Left kidney (tissue), 2 donors: ENCODE data around the gene RAMP1. TPM values are rescaled to one million over a fixed set of nuclear protein-coding genes. Genes with fewer than 3 reads are reported as not detected.
"Not testable (repeated sequence)": the region's sequence is repeated elsewhere in the genome, so short reads cannot be mapped to it uniquely, and the experiment has no call there.

Experiments used
- DNase-seq: peaks from one replicate; pipeline ENCODE4 v3.0.0-alpha.2; 2013
- polyA plus RNA-seq: library from polyadenylated mRNA; unstranded; fragments of 120-200 nt; gene quantifications from one replicate; pipeline ENCODE4 v1.2.1, GENCODE V29; 2013; ENCODE audit not compliant: insufficient read length

RAMP1 gene
- polyA plus RNA-seq, 1 donor, result 2.5 TPM

GRCh38 chr2:237951354-237951753 lies 91.9 kb downstream of the RAMP1 start:
- DNase-seq, result not testable (repeated sequence)

GRCh38 chr2:237951878-237952277 lies 92.5 kb downstream of the RAMP1 start:
- DNase-seq, result no peak

- DNase-seq, result no peak
Measured at GRCh38 chr2:237952851-237953250, 93.4 kb downstream of the RAMP1 start.

- DNase-seq, result no peak
Measured at GRCh38 chr2:237955640-237956401, 96.4 kb downstream of the RAMP1 start.

- no peak for DNase-seq
Measured at GRCh38 chr2:237956402-237956736, 96.9 kb downstream of the RAMP1 start.

GRCh38 chr2:237961637-237962036 lies 102.2 kb downstream of the RAMP1 start:
- DNase-seq, result no peak

Other genes starting within 250 kb of the RAMP1 start
- 101 TPM for gene LRRFIP1, start 232.0 kb upstream of the RAMP1 start, polyA plus RNA-seq
- gene RBM44, start 60.8 kb upstream of the RAMP1 start, polyA plus RNA-seq, result 0.78 TPM
- gene UBE2F, start 107.4 kb downstream of the RAMP1 start, polyA plus RNA-seq, result 42.3 TPM
- gene SCLY, start 201.4 kb downstream of the RAMP1 start, polyA plus RNA-seq, result 34.0 TPM
- gene ESPNL, start 240.7 kb downstream of the RAMP1 start, polyA plus RNA-seq, result 0.30 TPM